Nephron progenitor cell (in vitro differentiated cells): ENCODE results near the gene CDKAL1.

Experiments used
- DNase-seq: peaks from one replicate; pipeline ENCODE4 v3.0.0; 2021
- H3K27ac Mint-ChIP-seq: 2 replicates; pipeline ENCODE4 v1.8.0; 2021; ENCODE audit warnings: mild to moderate bottlenecking, moderate library complexity, mixed read lengths
- H3K27me3 Mint-ChIP-seq: 2 replicates; pipeline ENCODE4 v1.8.0; 2021; ENCODE audit warnings: mild to moderate bottlenecking, low read depth, mixed read lengths; ENCODE audit not compliant: poor library complexity
- H3K36me3 Mint-ChIP-seq: 2 replicates; pipeline ENCODE4 v1.8.0; 2021; ENCODE audit warnings: low read depth, mixed read lengths
- H3K4me1 Mint-ChIP-seq: 2 replicates; pipeline ENCODE4 v1.8.0; 2021; ENCODE audit warnings: mixed read lengths
- H3K4me3 Mint-ChIP-seq: 2 replicates; pipeline ENCODE4 v1.8.0; 2021; ENCODE audit warnings: mild to moderate bottlenecking, moderate library complexity, mixed read lengths
- H3K9me3 Mint-ChIP-seq: 2 replicates; pipeline ENCODE4 v1.8.0; 2021; ENCODE audit warnings: mild to moderate bottlenecking, moderate library complexity, mixed read lengths
- TF ChIP-seq, protein P1 (sequence below): fragments of 200-600 bp; sonication (generic); IDR thresholded peaks from 2 replicates; pipeline ENCODE4 v1.5.0; 2021; ENCODE audit warnings: antibody characterized with exemption

The CDKAL1 gene

DNA sequence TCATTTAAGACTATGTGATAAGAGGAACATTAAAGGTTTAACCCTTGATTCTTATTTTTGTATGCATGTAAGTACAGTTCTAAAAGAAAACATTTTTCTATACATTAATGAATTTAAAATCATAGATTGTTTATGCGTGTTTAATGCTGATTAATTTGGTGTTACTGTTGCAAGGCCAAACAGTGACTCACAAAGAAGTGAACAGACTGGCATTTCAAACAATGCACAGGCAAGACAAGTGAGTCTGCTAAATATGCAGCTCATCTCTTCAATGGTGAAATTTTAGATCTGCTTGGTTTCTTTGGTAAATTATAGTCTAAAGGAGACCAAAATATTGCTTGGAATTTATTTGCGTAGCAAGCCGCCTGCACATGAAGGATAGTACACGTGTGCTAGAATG, 641.9 kb downstream of the CDKAL1 start:
- TF ChIP-seq, protein P1, sequence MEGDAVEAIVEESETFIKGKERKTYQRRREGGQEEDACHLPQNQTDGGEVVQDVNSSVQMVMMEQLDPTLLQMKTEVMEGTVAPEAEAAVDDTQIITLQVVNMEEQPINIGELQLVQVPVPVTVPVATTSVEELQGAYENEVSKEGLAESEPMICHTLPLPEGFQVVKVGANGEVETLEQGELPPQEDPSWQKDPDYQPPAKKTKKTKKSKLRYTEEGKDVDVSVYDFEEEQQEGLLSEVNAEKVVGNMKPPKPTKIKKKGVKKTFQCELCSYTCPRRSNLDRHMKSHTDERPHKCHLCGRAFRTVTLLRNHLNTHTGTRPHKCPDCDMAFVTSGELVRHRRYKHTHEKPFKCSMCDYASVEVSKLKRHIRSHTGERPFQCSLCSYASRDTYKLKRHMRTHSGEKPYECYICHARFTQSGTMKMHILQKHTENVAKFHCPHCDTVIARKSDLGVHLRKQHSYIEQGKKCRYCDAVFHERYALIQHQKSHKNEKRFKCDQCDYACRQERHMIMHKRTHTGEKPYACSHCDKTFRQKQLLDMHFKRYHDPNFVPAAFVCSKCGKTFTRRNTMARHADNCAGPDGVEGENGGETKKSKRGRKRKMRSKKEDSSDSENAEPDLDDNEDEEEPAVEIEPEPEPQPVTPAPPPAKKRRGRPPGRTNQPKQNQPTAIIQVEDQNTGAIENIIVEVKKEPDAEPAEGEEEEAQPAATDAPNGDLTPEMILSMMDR, result no peak
- Mint-ChIP-seq H3K4me1 (no peaks in the 10 kb centered on the region), H3K4me3 (no peak overlapping the region), H3K27me3 (no peaks in the 10 kb centered on the region), H3K36me3 (peaks cover 13% of the 10 kb centered on the region), H3K9me3 (peaks cover 15% of the 10 kb centered on the region), H3K27ac (no peak overlapping the region)
- no peak for DNase-seq

DNA sequence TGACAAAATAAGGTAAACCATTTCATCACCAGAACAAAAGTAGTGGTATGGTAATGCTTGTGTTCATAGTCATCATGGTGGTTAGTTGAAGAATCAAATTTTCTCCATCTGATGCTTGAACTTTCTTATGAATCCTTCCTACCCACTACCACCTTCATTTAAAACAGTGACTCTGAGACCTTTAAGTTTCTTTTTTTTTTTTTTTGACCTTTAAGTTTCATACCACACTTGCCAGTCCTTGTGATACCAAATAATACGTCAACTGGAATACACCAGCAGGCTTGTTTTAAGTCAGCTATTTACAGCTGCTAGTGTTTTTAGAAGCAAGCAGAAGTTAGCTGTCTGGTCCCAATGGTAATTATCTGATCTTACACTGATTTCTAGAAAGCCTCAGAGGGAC, 645.9 kb downstream of the CDKAL1 start:
- H3K27ac Mint-ChIP-seq, result no peak overlapping the region

DNA sequence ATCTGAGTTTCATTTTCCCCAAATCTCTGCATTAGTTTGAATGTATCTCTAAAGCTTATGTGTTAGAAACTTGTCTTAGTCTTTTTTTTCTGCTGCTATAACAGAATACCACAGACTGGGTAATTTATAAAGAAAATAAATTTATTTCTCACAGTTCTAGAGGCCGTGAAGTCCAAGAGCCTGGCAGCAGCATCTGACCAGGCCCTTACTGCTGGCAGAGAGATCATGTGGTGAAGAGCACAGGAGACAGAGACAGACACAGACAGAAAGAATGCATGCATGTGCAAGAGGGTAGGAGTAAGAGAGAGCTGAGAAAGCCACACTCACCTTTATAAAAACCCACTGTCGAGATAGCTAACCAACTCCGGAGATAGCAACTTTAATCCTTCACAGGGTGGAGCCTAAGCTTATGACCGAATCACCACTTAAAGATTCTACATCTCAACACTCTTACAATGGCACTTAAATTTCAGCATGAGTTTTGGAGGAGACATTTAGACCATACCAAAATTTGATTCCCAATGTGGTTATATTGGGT, 646.6 kb downstream of the CDKAL1 start:
- Mint-ChIP-seq H3K4me1 (peaks cover 10% of the 10 kb centered on the region), H3K36me3 (peaks cover 14% of the 10 kb centered on the region), H3K27ac (no peak overlapping the region), H3K9me3 (peaks cover 21% of the 10 kb centered on the region), H3K4me3 (no peak overlapping the region), H3K27me3 (no peaks in the 10 kb centered on the region)
- TF ChIP-seq, protein P1, result no peak
- no peak for DNase-seq

More for the DNA sequence above, 645.9 kb downstream of the CDKAL1 start:
- H3K9me3 Mint-ChIP-seq, result peaks cover 21% of the 10 kb centered on the region
- TF ChIP-seq, protein P1, result no peak
- no peak for DNase-seq
- H3K27me3 Mint-ChIP-seq, result no peaks in the 10 kb centered on the region
- peaks cover 14% of the 10 kb centered on the region for H3K36me3 Mint-ChIP-seq
- peaks cover 4% of the 10 kb centered on the region for H3K4me1 Mint-ChIP-seq
- H3K4me3 Mint-ChIP-seq, result no peak overlapping the region

DNA sequence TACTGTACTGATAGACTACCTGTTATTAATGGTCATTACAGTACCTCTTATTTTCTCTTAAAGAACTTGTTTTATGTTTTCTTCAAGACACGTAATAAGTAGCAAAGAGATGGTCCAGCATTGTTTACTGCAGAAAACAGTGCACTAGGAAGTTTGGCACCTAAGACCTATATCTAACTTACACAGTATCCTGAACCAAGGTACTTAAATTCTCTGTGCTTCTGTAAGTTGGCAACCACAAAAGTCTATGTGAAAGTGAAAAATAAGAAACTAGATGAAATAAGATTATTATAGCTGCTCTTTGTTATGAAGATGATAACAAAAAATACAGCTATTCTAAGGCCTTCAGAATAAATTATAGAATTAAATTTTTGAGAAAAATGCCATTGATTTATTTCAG, 647.6 kb downstream of the CDKAL1 start:
- no peaks in the 10 kb centered on the region for H3K27me3 Mint-ChIP-seq
- TF ChIP-seq, protein P1, result no peak
- H3K4me1 Mint-ChIP-seq, result peaks cover 12% of the 10 kb centered on the region
- no peak for DNase-seq
- H3K27ac Mint-ChIP-seq, result no peak overlapping the region
- no peak overlapping the region for H3K4me3 Mint-ChIP-seq
- peaks cover 21% of the 10 kb centered on the region for H3K9me3 Mint-ChIP-seq
- peaks cover 14% of the 10 kb centered on the region for H3K36me3 Mint-ChIP-seq

DNA sequence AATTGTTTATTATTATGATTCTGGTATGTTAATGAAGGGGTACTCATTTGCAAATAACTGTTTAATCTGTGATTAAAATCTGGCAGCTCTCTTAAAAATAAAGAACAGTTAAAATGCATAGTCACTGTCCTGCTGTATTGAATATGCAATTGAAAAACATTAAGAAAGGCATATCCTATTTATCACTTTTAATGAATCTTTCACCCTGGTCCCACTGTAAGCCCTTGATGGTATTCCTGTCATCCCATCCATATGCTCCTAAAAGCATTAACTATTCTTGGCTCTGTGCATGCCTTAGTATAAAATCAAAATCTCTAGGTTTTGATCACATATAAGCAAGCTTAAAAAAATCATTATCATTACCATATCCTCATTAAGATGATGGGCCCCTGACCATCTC, 648.3 kb downstream of the CDKAL1 start:
- TF ChIP-seq, protein P1, result no peak
- Mint-ChIP-seq H3K9me3 (peaks cover 21% of the 10 kb centered on the region), H3K27ac (no peak overlapping the region), H3K4me1 (peaks cover 12% of the 10 kb centered on the region), H3K27me3 (no peaks in the 10 kb centered on the region), H3K4me3 (no peak overlapping the region), H3K36me3 (peaks cover 14% of the 10 kb centered on the region)
- no peak for DNase-seq

DNA sequence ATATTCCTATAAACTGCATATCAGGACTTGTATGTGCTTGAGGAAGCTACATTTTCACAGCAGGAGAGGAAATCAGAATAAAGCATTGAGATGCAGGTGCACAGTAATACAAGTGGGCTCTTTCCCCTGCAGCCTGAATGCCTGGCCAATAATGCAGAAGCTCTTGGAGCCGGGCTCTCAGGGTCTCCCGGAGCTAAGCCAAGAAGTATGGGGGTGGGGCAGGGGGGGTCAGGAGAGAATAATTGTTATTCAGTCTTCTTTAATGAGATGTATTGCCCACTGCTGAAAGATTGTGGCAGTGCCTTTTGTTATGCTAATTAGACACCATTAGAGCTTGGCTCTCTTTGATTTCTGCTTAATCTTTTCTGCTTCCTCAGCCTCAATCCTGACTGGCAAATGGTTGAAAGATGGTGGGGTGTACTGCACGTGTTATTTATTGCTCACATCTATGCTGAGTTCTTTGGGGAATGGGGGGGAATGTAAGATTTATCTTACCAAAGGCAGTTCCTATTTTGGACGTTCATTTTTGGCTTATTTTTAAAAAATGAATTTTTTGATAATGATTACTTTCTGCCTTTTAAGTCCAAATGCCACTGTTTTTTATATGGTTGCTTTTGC, 651.7 kb downstream of the CDKAL1 start:
- Mint-ChIP-seq H3K27ac (no peak overlapping the region), H3K4me1 (peaks cover 21% of the 10 kb centered on the region), H3K36me3 (peaks cover 9% of the 10 kb centered on the region), H3K27me3 (no peaks in the 10 kb centered on the region), H3K9me3 (peaks cover 8% of the 10 kb centered on the region), H3K4me3 (no peak overlapping the region)
- TF ChIP-seq, protein P1, result no peak
- no peak for DNase-seq
